GM21423 (cell line): ENCODE results near the gene MON2.

Source experiments
- ATAC-seq: cut with Tn5 transposase; IDR thresholded peaks from one replicate; pipeline ENCODE4 v1.9.1; 2021; ENCODE audit warnings: mild to moderate bottlenecking, moderate library complexity; ENCODE audit not compliant: unreplicated experiment

The MON2 gene

DNA sequence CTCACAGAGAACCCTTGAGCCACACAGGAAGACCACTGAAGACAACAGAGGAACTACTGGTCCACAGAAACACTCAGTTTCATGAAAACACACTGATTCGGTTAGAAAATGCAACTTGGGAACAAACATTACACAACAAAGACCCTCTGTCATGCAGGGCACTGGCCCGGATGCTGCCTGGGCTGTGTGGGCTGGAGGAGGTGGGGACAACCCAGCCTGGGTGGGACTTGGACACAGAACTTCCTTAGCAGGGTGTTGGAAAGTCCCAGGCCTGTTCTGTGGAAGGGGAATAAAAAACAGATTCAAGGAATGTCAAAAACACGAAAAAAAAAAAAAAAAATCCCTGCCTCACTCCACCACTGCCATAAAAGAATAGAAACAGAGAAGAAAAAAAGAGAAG lies 181.0 kb downstream of the MON2 start:
- ATAC-seq: no peak

GRCh38 chr12:62649412-62650138 lies 182.9 kb downstream of the MON2 start:
- ATAC-seq: no peak
